Nephron (organoid): ENCODE data around the gene IGBP1.

Experiments used
- H3K27ac Mint-ChIP-seq, 3 experiments: 2 replicates each; pipeline ENCODE4 v1.8.0; 2020; ENCODE audit warnings: mixed read lengths in 3 of 3, mild to moderate bottlenecking in 2 of 3, moderate library complexity in 1 of 3
- H3K27me3 Mint-ChIP-seq: 2 replicates; pipeline ENCODE4 v1.8.0; 2021; ENCODE audit warnings: low read depth, mild to moderate bottlenecking, moderate library complexity, mixed read lengths
- H3K36me3 Mint-ChIP-seq: 2 replicates; pipeline ENCODE4 v1.8.0; 2020; ENCODE audit warnings: low read depth, mixed read lengths
- H3K4me1 Mint-ChIP-seq: 2 replicates; pipeline ENCODE4 v1.8.0; 2020; ENCODE audit warnings: mixed read lengths
- H3K4me3 Mint-ChIP-seq, 3 experiments: 2 replicates each; pipeline ENCODE4 v1.8.0; 2020; ENCODE audit warnings: mild to moderate bottlenecking in 3 of 3, mixed read lengths in 3 of 3, moderate library complexity in 2 of 3
- H3K9me3 Mint-ChIP-seq: 2 replicates; pipeline ENCODE4 v1.8.0; 2020; ENCODE audit warnings: mixed read lengths
- TF ChIP-seq, protein P1 (sequence below), 3 experiments: fragments of 200-600 bp; sonication (generic); IDR thresholded peaks; one replicate each; pipeline ENCODE4 v1.5.0; 2021; ENCODE audit warnings: antibody characterized with exemption in 3 of 3; ENCODE audit not compliant: unreplicated experiment in 3 of 3

The IGBP1 gene

DNA sequence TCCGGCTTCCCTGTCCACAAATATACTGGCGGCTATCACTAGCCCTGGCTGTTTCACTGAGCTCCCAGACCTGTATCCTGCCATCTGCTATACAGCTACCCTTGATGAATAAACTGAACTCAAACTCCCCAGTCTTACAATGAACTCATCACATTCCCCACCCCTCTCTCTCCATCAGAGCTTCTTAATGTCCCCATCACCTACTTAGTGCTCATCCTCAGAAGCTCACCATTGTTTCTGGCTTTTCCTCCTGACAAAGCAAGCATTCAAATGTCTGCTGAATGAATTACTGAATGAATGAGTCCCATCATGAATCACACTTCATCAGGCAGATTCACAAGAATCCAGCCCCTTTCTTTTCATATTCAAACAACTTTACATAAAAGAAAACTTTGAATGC, 38.4 kb downstream of the IGBP1 start:
- TF ChIP-seq, protein P1, sequence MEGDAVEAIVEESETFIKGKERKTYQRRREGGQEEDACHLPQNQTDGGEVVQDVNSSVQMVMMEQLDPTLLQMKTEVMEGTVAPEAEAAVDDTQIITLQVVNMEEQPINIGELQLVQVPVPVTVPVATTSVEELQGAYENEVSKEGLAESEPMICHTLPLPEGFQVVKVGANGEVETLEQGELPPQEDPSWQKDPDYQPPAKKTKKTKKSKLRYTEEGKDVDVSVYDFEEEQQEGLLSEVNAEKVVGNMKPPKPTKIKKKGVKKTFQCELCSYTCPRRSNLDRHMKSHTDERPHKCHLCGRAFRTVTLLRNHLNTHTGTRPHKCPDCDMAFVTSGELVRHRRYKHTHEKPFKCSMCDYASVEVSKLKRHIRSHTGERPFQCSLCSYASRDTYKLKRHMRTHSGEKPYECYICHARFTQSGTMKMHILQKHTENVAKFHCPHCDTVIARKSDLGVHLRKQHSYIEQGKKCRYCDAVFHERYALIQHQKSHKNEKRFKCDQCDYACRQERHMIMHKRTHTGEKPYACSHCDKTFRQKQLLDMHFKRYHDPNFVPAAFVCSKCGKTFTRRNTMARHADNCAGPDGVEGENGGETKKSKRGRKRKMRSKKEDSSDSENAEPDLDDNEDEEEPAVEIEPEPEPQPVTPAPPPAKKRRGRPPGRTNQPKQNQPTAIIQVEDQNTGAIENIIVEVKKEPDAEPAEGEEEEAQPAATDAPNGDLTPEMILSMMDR (IDR thresholded peaks at IDR 0.05; ENCODE audit: unreplicated experiment in 3 of 3): no peak
- H3K27ac Mint-ChIP-seq: no peak overlapping the region
- no peaks in the 10 kb centered on the region for H3K36me3 Mint-ChIP-seq
- H3K4me1 Mint-ChIP-seq: peaks cover 24% of the 10 kb centered on the region
- no peaks in the 10 kb centered on the region for H3K27me3 Mint-ChIP-seq
- peaks cover 8% of the 10 kb centered on the region for H3K9me3 Mint-ChIP-seq
- no peak overlapping the region for H3K4me3 Mint-ChIP-seq

DNA sequence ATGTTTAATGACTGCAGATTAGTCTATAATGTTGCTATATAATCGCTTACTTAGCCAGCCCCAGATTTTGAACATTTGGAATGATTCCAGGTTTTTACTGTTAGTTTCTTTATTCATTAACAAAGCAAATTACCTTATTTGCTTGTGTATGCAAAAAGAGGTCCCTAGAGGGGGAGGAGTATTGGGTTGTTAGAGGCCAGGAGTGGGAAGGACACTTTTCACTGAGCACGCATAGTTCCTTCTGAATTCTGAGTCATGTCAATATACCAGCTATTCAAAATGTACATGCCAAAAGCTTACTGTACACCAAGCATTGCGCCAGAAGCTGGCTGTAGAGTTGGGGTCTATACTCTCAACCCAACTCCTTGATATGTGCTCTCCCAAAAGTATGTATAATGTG, 39.0 kb downstream of the IGBP1 start:
- Mint-ChIP-seq H3K4me1 (peaks cover 24% of the 10 kb centered on the region), H3K36me3 (no peaks in the 10 kb centered on the region), H3K4me3 (no peak overlapping the region), H3K9me3 (peaks cover 8% of the 10 kb centered on the region), H3K27ac (no peak overlapping the region), H3K27me3 (no peaks in the 10 kb centered on the region)
- TF ChIP-seq, protein P1 (IDR thresholded peaks at IDR 0.05; ENCODE audit: unreplicated experiment in 3 of 3): no peak

DNA sequence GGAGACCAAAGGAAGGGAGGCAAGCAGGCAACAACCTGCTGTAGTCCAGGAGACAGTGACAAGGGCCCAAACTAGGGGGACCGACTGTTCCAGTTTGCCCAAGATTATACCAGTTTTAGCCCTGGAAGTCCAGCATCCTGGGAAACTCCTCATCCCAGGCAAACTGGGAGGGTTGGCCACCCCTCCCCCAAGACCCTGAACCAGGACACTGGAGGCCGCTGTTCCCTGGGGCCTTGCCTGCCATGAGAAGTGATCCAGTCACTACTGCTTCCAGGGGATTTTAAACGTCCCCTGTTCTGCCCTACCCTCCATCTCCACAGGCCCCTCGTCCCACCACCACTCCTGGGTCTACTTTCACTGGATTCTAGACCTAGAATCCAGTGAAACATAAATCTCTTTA, 39.7 kb downstream of the IGBP1 start:
- Mint-ChIP-seq H3K9me3 (peaks cover 8% of the 10 kb centered on the region), H3K36me3 (no peaks in the 10 kb centered on the region)

DNA sequence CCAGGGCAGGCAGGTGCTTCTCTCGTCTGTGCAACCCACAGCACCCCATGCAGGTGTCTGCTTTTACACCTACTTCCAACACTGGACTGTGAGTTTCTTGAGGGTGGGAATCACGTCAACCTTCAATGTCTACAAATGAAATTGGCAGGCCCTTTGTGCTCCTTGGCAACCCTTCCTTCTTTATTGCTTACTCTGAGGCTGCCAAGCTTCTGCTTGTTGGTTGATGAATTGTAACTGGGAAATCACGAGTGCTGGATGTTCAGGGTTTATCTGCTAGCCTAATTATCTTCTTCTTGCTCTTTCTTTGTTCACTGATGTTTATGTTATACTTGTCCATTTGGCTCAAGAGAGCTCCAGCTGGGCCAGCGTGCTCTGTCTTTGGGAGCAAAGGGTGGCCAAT, 41.5 kb downstream of the IGBP1 start:
- peaks cover 11% of the 10 kb centered on the region for H3K4me1 Mint-ChIP-seq
- no peaks in the 10 kb centered on the region for H3K36me3 Mint-ChIP-seq
- TF ChIP-seq, protein P1 (IDR thresholded peaks at IDR 0.05; ENCODE audit: unreplicated experiment in 3 of 3): no peak
- no peak overlapping the region for H3K4me3 Mint-ChIP-seq
- no peaks in the 10 kb centered on the region for H3K27me3 Mint-ChIP-seq
- H3K27ac Mint-ChIP-seq: peak overlapping the region in 1 of 3 experiments; percentile 45
- H3K9me3 Mint-ChIP-seq: peaks cover 8% of the 10 kb centered on the region

More for the DNA sequence above, 39.7 kb downstream of the IGBP1 start:
- TF ChIP-seq, protein P1 (IDR thresholded peaks at IDR 0.05; ENCODE audit: unreplicated experiment in 3 of 3): no peak
- H3K4me3 Mint-ChIP-seq: no peak overlapping the region
- H3K4me1 Mint-ChIP-seq: peaks cover 20% of the 10 kb centered on the region
- H3K27ac Mint-ChIP-seq: no peak overlapping the region
- no peaks in the 10 kb centered on the region for H3K27me3 Mint-ChIP-seq

DNA sequence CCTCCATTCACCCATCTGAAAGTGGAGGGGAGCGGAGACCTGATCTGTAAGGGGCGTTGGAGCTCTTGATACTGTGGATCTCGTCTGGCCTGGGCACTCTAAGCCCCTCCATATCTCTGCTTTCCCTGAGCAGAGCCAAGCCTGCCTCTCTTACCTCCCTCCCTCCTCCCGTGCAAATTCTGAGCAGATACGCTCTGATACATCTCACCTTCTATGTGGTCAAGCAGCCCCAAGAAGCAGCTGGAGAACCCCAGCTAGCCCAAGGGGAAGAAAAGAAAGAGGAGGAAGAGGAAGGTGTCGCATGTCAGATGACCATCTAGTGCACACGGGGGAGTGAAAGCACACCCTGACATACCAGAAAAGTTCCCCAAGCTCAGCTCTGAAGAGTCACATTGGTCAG, 42.1 kb downstream of the IGBP1 start:
- Mint-ChIP-seq H3K27ac (no peak overlapping the region), H3K9me3 (peaks cover 6% of the 10 kb centered on the region), H3K27me3 (no peaks in the 10 kb centered on the region), H3K36me3 (no peaks in the 10 kb centered on the region), H3K4me3 (no peak overlapping the region), H3K4me1 (peaks cover 11% of the 10 kb centered on the region)
- TF ChIP-seq, protein P1 (IDR thresholded peaks at IDR 0.05; ENCODE audit: unreplicated experiment in 3 of 3): no peak

DNA sequence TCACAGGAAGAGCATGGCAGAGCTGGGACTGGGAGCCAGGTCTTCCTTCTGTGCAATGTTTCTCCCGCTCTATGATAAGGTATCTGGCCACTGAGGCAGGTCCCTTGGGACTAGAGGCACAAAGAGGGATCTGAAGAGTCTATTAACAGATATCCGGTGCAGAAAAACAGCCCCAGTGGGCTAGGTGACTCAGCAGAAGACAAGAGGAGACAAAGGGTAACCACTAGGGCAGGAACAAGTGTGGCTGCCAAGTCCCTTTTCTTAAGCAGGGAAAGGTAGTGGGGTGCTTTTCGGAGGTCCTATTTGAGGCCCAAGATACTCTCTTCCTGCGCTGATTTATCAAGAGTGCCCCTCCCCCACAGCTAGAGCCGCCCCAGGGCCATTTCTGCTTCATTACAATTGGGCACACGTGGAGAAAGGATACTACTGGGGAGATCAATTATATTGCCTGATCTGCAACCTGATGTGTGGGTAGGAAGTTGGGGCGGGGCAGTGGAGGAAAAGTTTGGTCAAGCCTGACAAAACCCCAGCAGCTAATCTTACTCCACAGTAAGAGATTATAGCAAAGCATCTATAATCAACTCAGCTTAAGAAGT, 43.8 kb downstream of the IGBP1 start, which contains the start of gene DGAT2L6:
Gene DGAT2L6, plus strand, starts transcription at position 546 of the 596 bp plus-strand sequence. CDS start 100 bp downstream, outside the sequence.
- Mint-ChIP-seq H3K27ac (no peak within 1 kb of the TSS), H3K9me3 (peaks cover 9% of the 10 kb centered on the region), H3K4me3 (no peak within 1 kb of the TSS), H3K36me3 (no peaks in the 10 kb centered on the region), H3K4me1 (peaks cover 11% of the 10 kb centered on the region), H3K27me3 (no peaks in the 10 kb centered on the region)
- TF ChIP-seq, protein P1 (IDR thresholded peaks at IDR 0.05; ENCODE audit: unreplicated experiment in 3 of 3): no peak
